CD4-positive, alpha-beta T cell treated with Interleukin-15 for 1 hour (primary cell): Measurements from ENCODE around the gene TARM1.
"Not testable (repeated sequence)": the region's sequence is repeated elsewhere in the genome, so short reads cannot be mapped to it uniquely, and the experiment has no call there.

Source experiments
- DNase-seq: peaks from one replicate; pipeline ENCODE4 v3.0.0-alpha.2; 2020

TARM1 gene

GRCh38 chr19:54099190-54099902 is 18.2 kb upstream of the TARM1 start:
- no peak for DNase-seq

GRCh38 chr19:54096617-54097106 is 15.5 kb upstream of the TARM1 start:
- DNase-seq: no peak

GRCh38 chr19:54095859-54096616 is 14.9 kb upstream of the TARM1 start:
- peak; percentile 47 for DNase-seq

GRCh38 chr19:54095136-54095858 is 14.1 kb upstream of the TARM1 start:
- DNase-seq: no peak

DNA sequence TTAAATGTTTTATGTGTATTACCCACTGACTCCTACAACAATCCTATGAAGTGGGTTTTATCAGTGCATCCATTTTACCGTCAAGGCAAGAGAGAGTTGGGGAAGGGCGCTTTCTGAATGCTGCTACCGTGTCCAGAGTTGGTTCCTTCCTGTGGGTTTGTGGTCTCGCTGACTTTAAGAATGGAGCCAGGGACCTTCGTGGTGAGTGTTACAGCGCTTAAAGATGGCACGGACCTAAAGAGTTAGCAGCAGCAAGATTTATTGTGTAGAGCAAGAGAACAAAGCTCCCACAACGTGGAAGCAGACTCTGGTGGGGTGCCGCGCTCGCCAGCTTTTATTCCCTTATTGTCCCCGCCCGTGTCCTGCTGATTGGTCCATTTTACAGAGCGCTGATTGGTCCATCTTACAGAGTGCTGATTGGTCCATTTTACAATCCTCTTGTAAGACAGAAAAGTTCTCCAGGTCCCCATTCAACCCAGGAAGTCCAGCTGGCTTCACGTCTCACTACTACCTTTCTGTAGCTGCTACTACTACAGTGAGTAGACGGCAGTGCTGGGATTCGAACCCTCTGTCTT is 13.3 kb upstream of the TARM1 start:
- no peak for DNase-seq

- DNase-seq: no peak
These were observed 3.2 kb upstream of the TARM1 start for GRCh38 chr19:54084410-54084809.

DNA sequence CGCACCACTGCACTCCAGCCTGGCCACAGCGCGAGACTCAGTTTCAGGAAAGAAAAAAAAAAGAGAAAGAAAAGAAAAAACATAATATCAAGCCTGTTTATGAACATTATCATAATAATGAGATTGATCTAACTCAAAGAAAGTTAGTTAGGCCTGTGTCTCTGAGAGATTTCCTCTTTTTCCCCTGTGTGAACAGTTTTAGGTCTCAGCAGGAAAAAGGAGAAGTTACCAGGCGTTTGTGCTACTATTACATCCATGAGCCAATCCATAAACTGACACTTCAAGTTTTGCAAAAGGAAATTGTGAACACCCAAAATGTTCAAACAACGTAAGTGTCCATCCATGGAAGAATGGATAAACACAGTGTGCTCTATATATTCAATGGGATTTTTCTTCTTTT is 3.8 kb downstream of the TARM1 start:
- no peak for DNase-seq

GRCh38 chr19:54074851-54075250 is 6.3 kb downstream of the TARM1 start:
- no peak for DNase-seq

- no peak for DNase-seq
These were observed 7.3 kb downstream of the TARM1 start for GRCh38 chr19:54073829-54074228.

DNA sequence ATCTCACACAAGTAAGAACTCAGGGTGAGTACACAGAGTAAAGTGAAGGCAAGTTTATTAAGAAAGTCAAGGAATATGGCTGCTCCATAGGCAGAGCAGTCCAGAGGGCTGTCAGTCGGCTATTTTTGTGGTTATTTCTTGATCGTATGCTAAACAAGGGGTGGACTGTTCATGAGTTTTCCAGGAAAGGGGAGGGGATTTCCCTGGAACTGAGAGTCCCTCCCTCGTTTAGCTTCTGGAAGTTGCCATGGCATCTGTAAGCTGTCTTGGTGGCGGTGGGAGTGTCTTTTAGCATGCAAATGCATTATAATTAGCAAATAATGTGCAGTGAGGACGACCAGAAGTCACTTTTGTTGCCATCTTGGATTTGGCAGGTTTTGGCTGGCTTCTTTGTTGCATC is 11.7 kb downstream of the TARM1 start:
- DNase-seq: no peak

DNA sequence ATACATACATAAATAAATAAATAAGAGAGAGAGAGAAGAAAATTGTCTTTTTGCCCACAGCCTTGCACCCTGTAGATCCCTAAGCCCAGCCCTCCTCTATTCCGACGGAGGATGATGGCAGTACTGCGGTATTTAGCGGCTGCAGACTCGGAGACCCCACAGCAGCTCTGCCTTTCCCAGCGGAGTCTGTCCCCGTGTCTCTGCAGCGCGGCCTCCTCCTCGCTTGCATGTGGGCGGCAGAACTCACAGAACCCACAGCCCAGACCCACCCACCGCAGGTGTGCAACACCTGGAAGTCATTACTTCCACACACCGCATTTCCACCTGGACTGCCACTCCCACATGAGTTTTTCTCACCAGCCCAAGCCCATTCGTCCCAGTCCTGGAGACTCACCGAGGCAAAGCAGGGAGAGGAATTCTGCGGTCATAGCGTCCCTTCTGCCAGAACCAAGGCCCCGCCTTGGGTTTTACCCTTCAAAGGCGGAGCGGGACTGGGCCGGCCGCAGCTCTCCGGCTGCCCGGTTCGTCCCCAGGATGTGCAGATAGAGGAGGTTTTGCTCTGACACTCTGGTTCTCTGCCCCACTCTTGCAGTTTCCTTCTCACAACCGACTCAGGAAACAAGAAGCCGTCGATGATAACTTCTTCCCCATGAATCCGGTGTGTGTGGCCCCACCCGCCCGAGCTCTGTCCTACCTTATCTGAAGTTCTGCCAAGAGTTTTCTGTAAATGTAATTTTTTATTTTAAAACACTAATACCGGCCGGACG is 17.6 kb downstream of the TARM1 start, which contains the start of gene VSTM1:
Gene VSTM1 (minus strand): TSS at position 548 of the 767 bp plus-strand sequence. CDS start 120 bp downstream, at position 428.
- no peak for DNase-seq

GRCh38 chr19:54062643-54063042 is 18.5 kb downstream of the TARM1 start:
- DNase-seq: peak; percentile 54

- peak; percentile 40 for DNase-seq
These were observed 33.5 kb downstream of the TARM1 start for GRCh38 chr19:54047616-54048015.

DNA sequence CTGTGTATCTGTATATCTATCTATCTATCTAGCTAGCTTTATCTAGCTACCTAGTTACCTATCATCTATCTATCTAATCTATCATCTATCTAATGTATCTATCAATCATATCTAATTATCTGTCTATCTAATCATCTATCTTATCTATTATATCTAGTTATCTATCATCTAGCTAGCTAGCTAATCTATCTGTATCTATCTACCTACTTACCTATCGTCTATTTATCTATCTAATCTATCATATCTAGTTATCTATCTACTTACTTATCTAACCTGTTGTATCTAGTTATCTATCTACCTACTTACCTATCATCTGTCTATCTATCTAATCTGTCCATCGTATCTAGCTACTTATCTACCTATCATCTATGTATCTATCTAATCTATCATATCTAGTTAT is 35.4 kb downstream of the TARM1 start:
- DNase-seq: no peak

GRCh38 chr19:54042989-54043388 is 38.2 kb downstream of the TARM1 start:
- DNase-seq: no peak

DNA sequence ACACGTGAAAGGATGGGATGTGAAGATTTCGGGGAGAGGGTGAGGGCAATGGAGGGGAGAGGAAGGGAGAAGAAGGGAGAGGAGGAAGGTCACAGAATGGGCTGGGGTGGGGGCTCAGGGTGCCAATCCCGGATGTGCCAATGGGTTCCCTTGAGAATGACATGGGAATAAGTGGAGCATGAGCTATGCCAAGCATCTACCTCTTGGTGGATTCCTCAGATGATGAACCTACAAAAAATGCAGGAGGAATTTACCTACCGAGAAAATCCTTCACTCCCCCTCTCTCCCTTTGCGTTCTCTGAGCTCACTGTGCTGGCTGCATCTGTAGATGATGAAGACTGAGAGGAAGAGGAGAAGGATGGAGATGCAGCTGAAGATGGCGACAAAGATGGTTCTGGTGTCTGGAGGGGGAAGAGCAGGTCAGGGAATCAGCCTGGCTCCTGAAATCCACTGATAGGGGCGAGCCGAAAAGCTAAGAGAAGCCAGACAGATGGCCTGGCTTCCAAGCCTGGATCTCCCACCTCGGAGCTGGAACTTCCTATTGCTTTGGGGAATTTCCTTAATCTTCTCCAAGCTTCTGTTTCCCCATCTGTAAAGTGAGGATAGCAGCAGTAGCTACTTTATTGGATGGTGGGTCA is 39.1 kb downstream of the TARM1 start:
- no peak for DNase-seq

GRCh38 chr19:54040003-54040402 is 41.2 kb downstream of the TARM1 start:
- no peak for DNase-seq

GRCh38 chr19:54036542-54036941 is 44.6 kb downstream of the TARM1 start:
- not testable (repeated sequence) for DNase-seq

DNA sequence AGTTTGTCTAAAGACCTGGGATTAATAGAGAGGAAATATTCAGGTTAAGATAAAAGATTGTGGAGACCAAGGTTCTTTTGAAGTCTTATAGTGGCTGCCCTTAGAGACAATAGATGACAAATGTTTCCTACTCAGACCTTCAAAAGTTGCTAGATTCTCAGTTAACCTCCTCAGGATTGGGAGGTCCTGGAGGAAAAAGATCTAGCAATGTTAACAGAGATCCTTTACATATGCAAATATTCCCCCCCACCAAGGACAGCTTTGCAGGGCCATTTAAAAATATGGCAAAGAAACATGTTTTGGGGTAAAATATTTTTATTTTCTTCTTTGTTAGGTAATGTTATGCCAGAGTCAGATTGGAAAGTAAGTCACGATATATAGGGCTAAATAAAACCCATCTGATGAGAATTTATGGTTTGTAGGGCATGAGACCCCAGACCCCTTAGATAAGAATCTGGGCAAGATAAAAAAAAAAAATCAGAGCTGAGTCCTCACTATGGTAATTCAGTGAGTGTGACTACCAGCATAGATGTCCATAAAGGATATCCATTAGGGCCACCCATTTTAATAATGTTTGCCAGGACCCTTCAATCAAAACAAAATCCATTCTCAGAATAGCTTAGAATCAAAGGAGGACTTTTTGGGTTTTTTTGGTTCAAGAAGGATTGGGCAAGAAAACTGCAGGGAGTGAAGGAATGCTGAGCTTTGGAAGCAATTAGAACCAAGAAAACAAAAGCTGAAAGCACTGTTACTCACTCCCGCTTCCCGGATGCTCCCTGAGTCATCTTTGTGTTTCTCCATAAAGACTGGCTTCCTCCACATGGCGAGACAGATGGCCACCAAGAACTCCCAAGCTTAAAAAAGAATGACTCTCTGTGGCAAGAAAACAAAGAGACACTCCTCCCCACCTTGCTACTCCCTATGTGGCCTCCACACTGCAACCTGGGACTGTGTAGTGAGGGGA is 45.7 kb downstream of the TARM1 start:
- no peak for DNase-seq

GRCh38 chr19:54030895-54031586 is 50.1 kb downstream of the TARM1 start:
- DNase-seq: no peak
